IMR-90 (cell line): ENCODE data around the gene DRC7. TPM values are rescaled to one million over a fixed set of nuclear protein-coding genes. Genes with fewer than 3 reads are reported as not detected.

ENCODE experiments used
- ATAC-seq: fragments of 200-7000 bp; cut with Tn5 transposase; 2 replicates; pipeline ENCODE4 v1.9.1; 2020; ENCODE audit warnings: low read depth, mild to moderate bottlenecking, moderate library complexity
- BruUV-seq: library from RNA; stranded (reverse); fragments of 400-500 nt; replicated peaks from 2 replicates; lab custom pipeline; 2021; lab: Mats Ljungman, UMichigan
- CTCF ChIA-PET: fragments of 300-600 bp; formaldehyde crosslinking; extraction: SDS; loops from one replicate; lab custom pipeline; 2021; ENCODE audit warnings: antibody characterized with exemption; lab: Yijun Ruan, JAX
- POLR2A ChIA-PET: fragments of 300-600 bp; sonication (Branson Sonifier 250); formaldehyde crosslinking; loops from one replicate; lab custom pipeline; 2022; ENCODE audit warnings: antibody characterized with exemption; ENCODE audit not compliant: unreplicated experiment; lab: Charles Lee
- DNase-seq: peaks from one replicate; pipeline ENCODE4 v3.0.0; 2013
- H2AFZ ChIP-seq: replicated peaks from 2 replicates; pipeline ENCODE3; 2013; ENCODE audit warnings: low read length, mild to moderate bottlenecking; ENCODE audit not compliant: poor library complexity
- H2AK5ac ChIP-seq: 2 replicates; pipeline ENCODE4 v1.6.1; 2013; ENCODE audit warnings: low read depth, low read length, inconsistent platforms
- H2AK9ac ChIP-seq: replicated peaks from 2 replicates; pipeline ENCODE3; 2013; ENCODE audit warnings: mild to moderate bottlenecking, low read depth, low read length, moderate library complexity; ENCODE audit not compliant: poor library complexity
- H2BK120ac ChIP-seq: 2 replicates; pipeline ENCODE4 v1.6.1; 2013; ENCODE audit warnings: low read depth, low read length, inconsistent platforms
- H2BK15ac ChIP-seq: 3 replicates; pipeline ENCODE4 v1.6.1; 2013; ENCODE audit warnings: low read depth, low read length, inconsistent platforms
- H2BK20ac ChIP-seq: 2 replicates; pipeline ENCODE4 v1.6.1; 2013; ENCODE audit warnings: low read depth, mild to moderate bottlenecking, inconsistent platforms, low read length, moderate library complexity
- H2BK5ac ChIP-seq: 2 replicates; pipeline ENCODE4 v1.6.1; 2013; ENCODE audit warnings: mild to moderate bottlenecking, low read depth, low read length, inconsistent platforms; ENCODE audit not compliant: poor library complexity, severe bottlenecking
- H3K14ac ChIP-seq: replicated peaks from 2 replicates; pipeline ENCODE4 v1.6.1; 2013; ENCODE audit warnings: low read depth, low read length, inconsistent platforms
- H3K18ac ChIP-seq: 2 replicates; pipeline ENCODE4 v1.6.1; 2013; ENCODE audit warnings: low read depth, low read length, control low read depth
- H3K23ac ChIP-seq: 2 replicates; pipeline ENCODE4 v1.6.1; 2013; ENCODE audit warnings: low read depth, low read length, inconsistent platforms
- H3K27ac ChIP-seq: 2 replicates; pipeline ENCODE4 v1.5.1; 2013; ENCODE audit warnings: mild to moderate bottlenecking, control low read depth, low read length; ENCODE audit not compliant: insufficient read depth
- H3K27me3 ChIP-seq: 2 replicates; pipeline ENCODE4 v1.6.1; 2013; ENCODE audit warnings: low read length; ENCODE audit not compliant: control insufficient read depth, insufficient read depth
- H3K36me3 ChIP-seq: 2 replicates; pipeline ENCODE4 v1.6.1; 2013; ENCODE audit warnings: low read length, mixed read lengths; ENCODE audit not compliant: control insufficient read depth, insufficient read depth
- H3K4ac ChIP-seq: 2 replicates; pipeline ENCODE4 v1.6.1; 2013; ENCODE audit warnings: low read depth, low read length, inconsistent platforms
- H3K4me1 ChIP-seq: 2 replicates; pipeline ENCODE4 v1.6.1; 2013; ENCODE audit warnings: low read length, mixed read lengths; ENCODE audit not compliant: control insufficient read depth, insufficient read depth
- H3K4me2 ChIP-seq: 2 replicates; pipeline ENCODE4 v1.6.1; 2013; ENCODE audit warnings: low read depth, mild to moderate bottlenecking, control low read depth, low read length, moderate library complexity
- H3K4me3 ChIP-seq: 2 replicates; pipeline ENCODE4 v1.5.1; 2013; ENCODE audit warnings: low read depth, mild to moderate bottlenecking, control low read depth, low read length, moderate library complexity; ENCODE audit not compliant: insufficient read depth
- H3K56ac ChIP-seq: 2 replicates; pipeline ENCODE4 v1.6.1; 2013; ENCODE audit warnings: low read length, inconsistent platforms; ENCODE audit not compliant: insufficient read depth; ENCODE audit errors: extremely low read depth
- H3K79me1 ChIP-seq, 2 experiments: 2 replicates each; pipeline ENCODE4 v1.6.1; 2013; ENCODE audit warnings: low read length in 2 of 2, inconsistent platforms in 1 of 2, low read depth in 1 of 2
- H3K9ac ChIP-seq: 2 replicates; pipeline ENCODE4 v1.6.1; 2013; ENCODE audit warnings: low read depth, low read length, control low read depth
- H3K9me1 ChIP-seq: 2 replicates; pipeline ENCODE4 v1.6.1; 2013; ENCODE audit warnings: low read length, inconsistent platforms; ENCODE audit not compliant: insufficient read depth
- H3K9me3 ChIP-seq: 2 replicates; pipeline ENCODE4 v1.6.1; 2013; ENCODE audit warnings: low read length; ENCODE audit not compliant: control insufficient read depth, insufficient read depth
- H4K20me1 ChIP-seq: 2 replicates; pipeline ENCODE4 v1.6.1; 2013; ENCODE audit warnings: low read length, inconsistent platforms; ENCODE audit not compliant: insufficient read depth
- H4K5ac ChIP-seq: 2 replicates; pipeline ENCODE4 v1.6.1; 2013; ENCODE audit warnings: mild to moderate bottlenecking, low read depth, low read length, control low read depth
- H4K8ac ChIP-seq, 2 experiments: 2 replicates each; pipeline ENCODE4 v1.6.1; 2013; ENCODE audit warnings: low read depth in 2 of 2, low read length in 2 of 2, control low read depth in 1 of 2, inconsistent platforms in 1 of 2
- H4K91ac ChIP-seq: 2 replicates; pipeline ENCODE4 v1.6.1; 2013; ENCODE audit warnings: low read depth, low read length, inconsistent platforms; ENCODE audit not compliant: insufficient read depth
- CTCF ChIP-seq: conservative IDR thresholded peaks from 2 replicates; pipeline ENCODE4 v1.5.1; 2012; ENCODE audit warnings: mild to moderate bottlenecking, low read depth, low read length, improper control_type of control experiment
- FOS ChIP-seq: fragments of 150-350 bp; IDR thresholded peaks from 2 replicates; pipeline ENCODE4 v1.6.1; 2016; ENCODE audit warnings: low read depth, low read length
- MAZ ChIP-seq: IDR thresholded peaks from 2 replicates; pipeline ENCODE4 v1.6.1; 2012; ENCODE audit warnings: low read depth, mild to moderate bottlenecking, low read length, improper control_type of control experiment, moderate library complexity, borderline replicate concordance
- MXI1 ChIP-seq: IDR thresholded peaks from 2 replicates; pipeline ENCODE4 v1.6.1; 2012; ENCODE audit warnings: low read depth, mild to moderate bottlenecking, low read length, moderate library complexity, borderline replicate concordance
- POLR2A ChIP-seq: IDR thresholded peaks from 2 replicates; pipeline ENCODE4 v1.6.1; 2012; ENCODE audit warnings: mild to moderate bottlenecking, low read depth, low read length
- RAD21 ChIP-seq: IDR thresholded peaks from 2 replicates; pipeline ENCODE4 v1.6.1; 2012; ENCODE audit warnings: low read length, improper control_type of control experiment
- WGBS, 2 experiments: methylation state at CpG; one replicate each; pipeline versions ENCODE4 v1.1.5 to v1.1.7; 2013; ENCODE audit warnings: missing lambda C conversion rate in 2 of 2; ENCODE audit not compliant: insufficient read length in 1 of 2; ENCODE audit errors: extremely low coverage in 2 of 2; 5-methylcytosine and 5-hydroxymethylcytosine counted together
- dilution Hi-C: fragments of 300-500 bp; cut with HindIII; formaldehyde crosslinking; loops from one replicate; pipeline ENCODE4 v1.14.3; 2018; ENCODE audit warnings: low sequenced_read_pairs; ENCODE audit not compliant: unreplicated experiment
- in situ Hi-C: fragments of 300-500 bp; cut with MboI; formaldehyde crosslinking; loops from 3 replicates; pipeline ENCODE4 v1.14.3; 2019; ENCODE audit warnings: low sequenced_read_pairs, inconsistent platforms, mixed read lengths
- intact Hi-C: fragments of 100-400 bp; cut with micrococcal nuclease; formaldehyde crosslinking; loops from 2 replicates; pipeline ENCODE4 v1.10.0; 2022
- polyA plus RNA-seq, 3 experiments: library from polyadenylated mRNA; depleted of rRNA; stranded (reverse); fragments of >200 nt; gene quantifications; 2 replicates each; pipeline ENCODE4 v1.2.3, GENCODE V29; 2012; ENCODE audit warnings: low replicate concordance in 1 of 3
- total RNA-seq: library from RNA; depleted of rRNA; stranded (reverse); fragments of >200 nt; gene quantifications from 2 replicates; pipeline ENCODE4 v1.2.3, GENCODE V29; 2012

DRC7 gene
- total and polyA plus RNA-seq, 2 of the 4 experiments (the other 2 are of a cell fraction), result not detected

GRCh38 chr16:57652695-57653471 lies 41.7 kb upstream of the DRC7 start:
- no peak overlapping the region for H2BK5ac ChIP-seq
- H3K14ac ChIP-seq, result no peak overlapping the region
- H3K4me1 ChIP-seq, result no peaks in the 10 kb centered on the region
- BruUV-seq, result no TSS peak
- no peak overlapping the region for H4K8ac ChIP-seq
- H3K4me3 ChIP-seq, result no peak overlapping the region
- no peaks in the 10 kb centered on the region for H3K9me1 ChIP-seq
- in situ Hi-C loops, result no loop called here
- DNase-seq (no peak), ATAC-seq (no peak)
- WGBS, 2 experiments, result 93% methylated on average over 6 of the region's 23 CpGs; no CpG with 5 or more reads in 1 of the 2 experiments
- no peak overlapping the region for H3K9ac ChIP-seq
- H3K23ac ChIP-seq, result no peak overlapping the region
- H2AK9ac ChIP-seq, result no peak overlapping the region
- TF ChIP-seq RAD21 (no peak), MAZ (no peak), CTCF (no peak), MXI1 (no peak), FOS (no peak), POLR2A (no peak)
- no peak overlapping the region for H3K27ac ChIP-seq
- H3K18ac ChIP-seq, result no peak overlapping the region
- H4K5ac ChIP-seq, result no peak overlapping the region
- H3K36me3 ChIP-seq, result no peaks in the 10 kb centered on the region
- no peak overlapping the region for H3K56ac ChIP-seq
- H2BK20ac ChIP-seq, result no peak overlapping the region
- H3K79me1 ChIP-seq, result no peaks in the 10 kb centered on the region
- intact Hi-C loops, result no loop called here
- H2BK120ac ChIP-seq, result no peak overlapping the region
- H2AFZ ChIP-seq, result no peak overlapping the region
- H2AK5ac ChIP-seq, result no peak overlapping the region
- dilution Hi-C loops, result no loop called here
- no peak overlapping the region for H3K4ac ChIP-seq
- ChIA-PET CTCF (no interaction called here), POLR2A (no interaction called here)
- no peaks in the 10 kb centered on the region for H3K9me3 ChIP-seq
- no peak overlapping the region for H4K91ac ChIP-seq
- H3K27me3 ChIP-seq, result no peaks in the 10 kb centered on the region; the same call in 1 of the 2 replicates
- no peak overlapping the region for H2BK15ac ChIP-seq
- no peak overlapping the region for H3K4me2 ChIP-seq
- no peaks in the 10 kb centered on the region for H4K20me1 ChIP-seq
